HS-27A (cell line): Measurements from ENCODE around the gene FSD1.

Source experiments
- DNase-seq: peaks from one replicate; pipeline ENCODE4 v3.0.0-alpha.2; 2012; ENCODE audit warnings: low read depth, missing footprints

FSD1 gene

GRCh38 chr19:4365791-4366665, 61.6 kb downstream of the FSD1 start:
- no peak for DNase-seq

GRCh38 chr19:4366666-4367335, 62.4 kb downstream of the FSD1 start:
- DNase-seq: no peak

GRCh38 chr19:4367336-4367723, 62.9 kb downstream of the FSD1 start:
- DNase-seq: no peak

- no peak for DNase-seq
Measured at GRCh38 chr19:4367781-4368127, 63.4 kb downstream of the FSD1 start.

- DNase-seq: no peak
Measured at GRCh38 chr19:4368128-4368820, 63.9 kb downstream of the FSD1 start.

GRCh38 chr19:4369109-4369887, 64.9 kb downstream of the FSD1 start:
- DNase-seq: no peak

GRCh38 chr19:4369888-4370260, 65.5 kb downstream of the FSD1 start:
- no peak for DNase-seq

- DNase-seq: no peak
Measured at GRCh38 chr19:4370418-4371041, 66.1 kb downstream of the FSD1 start.

GRCh38 chr19:4371247-4372164, 67.1 kb downstream of the FSD1 start:
- DNase-seq: no peak

- no peak for DNase-seq
Measured at GRCh38 chr19:4372165-4373012, 68.0 kb downstream of the FSD1 start.

GRCh38 chr19:4373013-4373367, 68.6 kb downstream of the FSD1 start:
- no peak for DNase-seq
